Nephron progenitor cell (in vitro differentiated cells): ENCODE results near the gene GPR149.

Source experiments
- DNase-seq: peaks from one replicate; pipeline ENCODE4 v3.0.0; 2021
- H3K27ac Mint-ChIP-seq: 2 replicates; pipeline ENCODE4 v1.8.0; 2021; ENCODE audit warnings: mild to moderate bottlenecking, moderate library complexity, mixed read lengths
- H3K27me3 Mint-ChIP-seq: 2 replicates; pipeline ENCODE4 v1.8.0; 2021; ENCODE audit warnings: mild to moderate bottlenecking, low read depth, mixed read lengths; ENCODE audit not compliant: poor library complexity
- H3K36me3 Mint-ChIP-seq: 2 replicates; pipeline ENCODE4 v1.8.0; 2021; ENCODE audit warnings: low read depth, mixed read lengths
- H3K4me1 Mint-ChIP-seq: 2 replicates; pipeline ENCODE4 v1.8.0; 2021; ENCODE audit warnings: mixed read lengths
- H3K4me3 Mint-ChIP-seq: 2 replicates; pipeline ENCODE4 v1.8.0; 2021; ENCODE audit warnings: mild to moderate bottlenecking, moderate library complexity, mixed read lengths
- H3K9me3 Mint-ChIP-seq: 2 replicates; pipeline ENCODE4 v1.8.0; 2021; ENCODE audit warnings: mild to moderate bottlenecking, moderate library complexity, mixed read lengths
- CTCF ChIP-seq: fragments of 200-600 bp; sonication (generic); IDR thresholded peaks from 2 replicates; pipeline ENCODE4 v1.5.0; 2021; ENCODE audit warnings: antibody characterized with exemption

Gene GPR149

GRCh38 chr3:154431043-154431442 lies 1.1 kb upstream of the GPR149 start:
- Mint-ChIP-seq H3K27me3 (peaks cover 46% of the 10 kb centered on the region), H3K4me3 (no peak overlapping the region), H3K9me3 (no peaks in the 10 kb centered on the region), H3K4me1 (peaks cover 24% of the 10 kb centered on the region), H3K36me3 (no peaks in the 10 kb centered on the region), H3K27ac (no peak overlapping the region)
- TF ChIP-seq CTCF, result no peak
- no peak for DNase-seq

GRCh38 chr3:154428286-154429206 lies 1.4 kb downstream of the GPR149 start:
- Mint-ChIP-seq H3K36me3 (no peaks in the 10 kb centered on the region), H3K4me3 (peak overlapping the region; percentile 88), H3K4me1 (peaks cover 24% of the 10 kb centered on the region), H3K9me3 (no peaks in the 10 kb centered on the region), H3K27ac (peak overlapping the region; percentile 65), H3K27me3 (peaks cover 53% of the 10 kb centered on the region)
- TF ChIP-seq CTCF, result no peak
- peak; percentile 51 for DNase-seq

- H3K27ac Mint-ChIP-seq, result no peak overlapping the region
- peak; percentile 51 for DNase-seq
- peak overlapping the region; percentile 88 for H3K4me3 Mint-ChIP-seq
- H3K4me1 Mint-ChIP-seq, result peaks cover 24% of the 10 kb centered on the region
- H3K36me3 Mint-ChIP-seq, result no peaks in the 10 kb centered on the region
- peaks cover 53% of the 10 kb centered on the region for H3K27me3 Mint-ChIP-seq
- no peaks in the 10 kb centered on the region for H3K9me3 Mint-ChIP-seq
- TF ChIP-seq CTCF, result no peak
Observed at GRCh38 chr3:154427685-154428285, 2.2 kb downstream of the GPR149 start.

GRCh38 chr3:154422694-154423093 lies 7.3 kb downstream of the GPR149 start:
- Mint-ChIP-seq H3K36me3 (no peaks in the 10 kb centered on the region), H3K27ac (no peak overlapping the region), H3K4me1 (peaks cover under 1% of the 10 kb centered on the region), H3K27me3 (peaks cover 22% of the 10 kb centered on the region), H3K4me3 (no peak overlapping the region), H3K9me3 (no peaks in the 10 kb centered on the region)
- DNase-seq, result no peak
- TF ChIP-seq CTCF, result no peak

- no peaks in the 10 kb centered on the region for H3K36me3 Mint-ChIP-seq
- H3K4me3 Mint-ChIP-seq, result no peak overlapping the region
- no peaks in the 10 kb centered on the region for H3K4me1 Mint-ChIP-seq
- DNase-seq, result peak; percentile 76
- no peak overlapping the region for H3K27ac Mint-ChIP-seq
- H3K27me3 Mint-ChIP-seq, result peaks cover 8% of the 10 kb centered on the region
- TF ChIP-seq CTCF, result no peak
- H3K9me3 Mint-ChIP-seq, result peaks cover 3% of the 10 kb centered on the region
Observed at GRCh38 chr3:154421083-154421482, 8.9 kb downstream of the GPR149 start.
